Stomach (tissue), 4 donors: ENCODE data around the gene PDE9A.

Experiments
- EP300 ChIP-seq: sonication (generic); formaldehyde crosslinking; IDR thresholded peaks from one replicate; pipeline ENCODE4 v1.6.1; 2017; ENCODE audit warnings: antibody characterized with exemption
- POLR2A ChIP-seq, 4 donors: fragments of 450-650 bp; IDR thresholded peaks; one replicate each; pipeline ENCODE4 v1.6.1; 2016; ENCODE audit warnings: antibody characterized with exemption in 4 of 4, control low read depth in 2 of 4, mild to moderate bottlenecking in 1 of 4, moderate library complexity in 1 of 4
- POLR2AphosphoS5 ChIP-seq, 3 donors: sonication (generic); formaldehyde crosslinking; IDR thresholded peaks; one replicate each; pipeline ENCODE4 v1.6.1; 2016; ENCODE audit warnings: antibody characterized with exemption in 3 of 3
- TF ChIP-seq, protein P1 (sequence below), 7 experiments: fragments of 450-650 bp in 4 of 7; fragments of 200-600 bp in 3 of 7; sonication (generic) in 3 of 7; IDR thresholded peaks; one replicate each; pipeline ENCODE4 v1.5.1; 2016 to 2019; ENCODE audit warnings: antibody characterized with exemption in 7 of 7, control low read depth in 2 of 7, mild to moderate bottlenecking in 1 of 7

DNA sequence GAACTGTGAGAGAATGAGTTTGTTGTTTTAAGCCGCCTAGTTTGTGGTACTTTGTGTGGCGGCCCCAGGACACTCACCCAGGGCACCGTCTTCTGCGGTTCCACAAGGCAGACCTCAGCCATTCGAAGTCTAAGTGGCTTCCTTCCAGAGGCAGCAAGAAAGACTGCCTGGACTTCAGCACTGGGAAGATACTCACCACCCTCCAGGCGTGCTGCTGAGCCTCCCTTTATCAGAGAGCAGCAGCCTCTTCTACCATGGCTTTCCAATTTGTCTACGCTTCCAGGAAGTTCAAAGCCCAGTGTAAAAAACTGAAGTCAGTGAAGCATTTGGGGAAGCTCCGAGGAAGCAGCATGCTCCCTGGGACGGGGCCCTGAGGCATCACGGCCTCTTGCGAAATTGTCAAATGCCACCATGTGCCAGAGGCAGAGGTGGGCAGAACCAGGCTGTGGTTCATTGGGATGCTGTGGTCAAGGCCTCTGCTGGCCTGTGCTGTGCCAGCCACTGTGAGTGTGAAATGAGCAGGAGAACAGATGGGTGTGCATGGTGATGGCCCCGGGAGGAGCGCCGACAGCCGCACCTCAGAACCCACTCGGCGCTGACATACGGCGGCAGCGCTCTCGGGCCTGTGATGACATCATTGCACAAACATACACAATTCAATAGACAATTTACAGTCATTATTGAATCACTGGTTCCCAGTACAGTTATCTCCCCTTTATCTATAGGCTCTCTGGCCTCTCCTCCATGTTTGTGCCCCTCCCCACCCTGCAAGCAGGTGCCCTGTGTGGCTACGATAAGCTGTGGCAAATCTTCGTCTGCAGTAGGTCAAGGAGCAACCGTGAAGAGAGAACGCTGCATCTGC lies 110.4 kb downstream of the PDE9A start:
- TF ChIP-seq, protein P1, sequence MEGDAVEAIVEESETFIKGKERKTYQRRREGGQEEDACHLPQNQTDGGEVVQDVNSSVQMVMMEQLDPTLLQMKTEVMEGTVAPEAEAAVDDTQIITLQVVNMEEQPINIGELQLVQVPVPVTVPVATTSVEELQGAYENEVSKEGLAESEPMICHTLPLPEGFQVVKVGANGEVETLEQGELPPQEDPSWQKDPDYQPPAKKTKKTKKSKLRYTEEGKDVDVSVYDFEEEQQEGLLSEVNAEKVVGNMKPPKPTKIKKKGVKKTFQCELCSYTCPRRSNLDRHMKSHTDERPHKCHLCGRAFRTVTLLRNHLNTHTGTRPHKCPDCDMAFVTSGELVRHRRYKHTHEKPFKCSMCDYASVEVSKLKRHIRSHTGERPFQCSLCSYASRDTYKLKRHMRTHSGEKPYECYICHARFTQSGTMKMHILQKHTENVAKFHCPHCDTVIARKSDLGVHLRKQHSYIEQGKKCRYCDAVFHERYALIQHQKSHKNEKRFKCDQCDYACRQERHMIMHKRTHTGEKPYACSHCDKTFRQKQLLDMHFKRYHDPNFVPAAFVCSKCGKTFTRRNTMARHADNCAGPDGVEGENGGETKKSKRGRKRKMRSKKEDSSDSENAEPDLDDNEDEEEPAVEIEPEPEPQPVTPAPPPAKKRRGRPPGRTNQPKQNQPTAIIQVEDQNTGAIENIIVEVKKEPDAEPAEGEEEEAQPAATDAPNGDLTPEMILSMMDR (IDR thresholded peaks at IDR 0.05) = no peak
- TF ChIP-seq EP300 = no peak
- TF ChIP-seq POLR2A (IDR thresholded peaks at IDR 0.05) = no peak
- TF ChIP-seq POLR2AphosphoS5 (IDR thresholded peaks at IDR 0.05) = no peak
